ENCODE results near the gene TP53I3.

Gene TP53I3

GRCh38 chr2:24115057-24115456, 30.4 kb upstream of the TP53I3 start:
- TF ChIP-seq MAX (IDR thresholded peaks at IDR 0.05) (no peak), CREB1 (IDR thresholded peaks at IDR 0.05; ENCODE audit: low read depth) (no peak), TEAD4 (IDR thresholded peaks at IDR 0.05) (peak; percentile 48)

- TF ChIP-seq YY1 (IDR thresholded peaks at IDR 0.05; ENCODE audit: low read depth), result no peak
- no peak for TF ChIP-seq EP300 (IDR thresholded peaks at IDR 0.05; ENCODE audit: borderline replicate concordance)
- no peak for TF ChIP-seq USF1 (IDR thresholded peaks at IDR 0.05)
- TF ChIP-seq TAF1 (IDR thresholded peaks at IDR 0.05; ENCODE audit: low read depth), result no peak
- no peak for TF ChIP-seq MAX (IDR thresholded peaks at IDR 0.05)
- TF ChIP-seq ZBTB7A (IDR thresholded peaks at IDR 0.05; ENCODE audit: low read depth), result no peak
Measured at GRCh38 chr2:24111407-24111901, 26.8 kb upstream of the TP53I3 start.

GRCh38 chr2:24110660-24111303, 26.1 kb upstream of the TP53I3 start:
- no peak for TF ChIP-seq REST (IDR thresholded peaks at IDR 0.05; ENCODE audit: low read depth)
- no peak for TF ChIP-seq CREB1 (IDR thresholded peaks at IDR 0.05; ENCODE audit: low read depth)
- no peak for TF ChIP-seq TAF1 (IDR thresholded peaks at IDR 0.05; ENCODE audit: low read depth)
- TF ChIP-seq FOXM1 (IDR thresholded peaks at IDR 0.05; ENCODE audit: borderline replicate concordance, low read depth), result no peak
- no peak for TF ChIP-seq RAD21 (IDR thresholded peaks at IDR 0.05; ENCODE audit: low read depth)
- no peak for TF ChIP-seq NFIC (IDR thresholded peaks at IDR 0.05)
- TF ChIP-seq TEAD4 (IDR thresholded peaks at IDR 0.05), result no peak
- no peak for TF ChIP-seq YY1 (IDR thresholded peaks at IDR 0.05; ENCODE audit: low read depth)
- TF ChIP-seq TCF12 (IDR thresholded peaks at IDR 0.05; ENCODE audit: low read depth), result no peak
- no peak for TF ChIP-seq ZBTB7A (IDR thresholded peaks at IDR 0.05; ENCODE audit: low read depth)
- TF ChIP-seq MAX (IDR thresholded peaks at IDR 0.05), result no peak

- TF ChIP-seq MAX (IDR thresholded peaks at IDR 0.05) (no peak), TEAD4 (IDR thresholded peaks at IDR 0.05) (no peak), YY1 (IDR thresholded peaks at IDR 0.05; ENCODE audit: low read depth) (no peak), EP300 (IDR thresholded peaks at IDR 0.05; ENCODE audit: borderline replicate concordance) (no peak), USF1 (IDR thresholded peaks at IDR 0.05) (no peak), TAF1 (IDR thresholded peaks at IDR 0.05; ENCODE audit: low read depth) (no peak), ZBTB7A (IDR thresholded peaks at IDR 0.05; ENCODE audit: low read depth) (no peak), NFIC (IDR thresholded peaks at IDR 0.05) (no peak), FOXM1 (IDR thresholded peaks at IDR 0.05; ENCODE audit: borderline replicate concordance, low read depth) (no peak), CREB1 (IDR thresholded peaks at IDR 0.05; ENCODE audit: low read depth) (no peak), EGR1 (IDR thresholded peaks at IDR 0.05) (no peak), RAD21 (IDR thresholded peaks at IDR 0.05; ENCODE audit: low read depth) (no peak), TCF12 (IDR thresholded peaks at IDR 0.05; ENCODE audit: low read depth) (no peak), CEBPB (IDR thresholded peaks at IDR 0.05) (no peak), REST (IDR thresholded peaks at IDR 0.05; ENCODE audit: low read depth) (no peak)
Measured at GRCh38 chr2:24107336-24107735, 22.7 kb upstream of the TP53I3 start.

- no peak for TF ChIP-seq TAF1 (IDR thresholded peaks at IDR 0.05; ENCODE audit: low read depth)
- no peak for TF ChIP-seq MAX (IDR thresholded peaks at IDR 0.05)
- no peak for TF ChIP-seq TCF12 (IDR thresholded peaks at IDR 0.05; ENCODE audit: low read depth)
- TF ChIP-seq EGR1 (IDR thresholded peaks at IDR 0.05), result no peak
- TF ChIP-seq CREB1 (IDR thresholded peaks at IDR 0.05; ENCODE audit: low read depth), result no peak
- no peak for TF ChIP-seq RAD21 (IDR thresholded peaks at IDR 0.05; ENCODE audit: low read depth)
- no peak for TF ChIP-seq REST (IDR thresholded peaks at IDR 0.05; ENCODE audit: low read depth)
- TF ChIP-seq EP300 (IDR thresholded peaks at IDR 0.05; ENCODE audit: borderline replicate concordance), result no peak
- TF ChIP-seq USF1 (IDR thresholded peaks at IDR 0.05), result no peak
- TF ChIP-seq CEBPB (IDR thresholded peaks at IDR 0.05), result no peak
- TF ChIP-seq TEAD4 (IDR thresholded peaks at IDR 0.05), result no peak
- TF ChIP-seq YY1 (IDR thresholded peaks at IDR 0.05; ENCODE audit: low read depth), result no peak
- no peak for TF ChIP-seq ZBTB7A (IDR thresholded peaks at IDR 0.05; ENCODE audit: low read depth)
Measured at GRCh38 chr2:24106786-24107185, 22.2 kb upstream of the TP53I3 start.

Data from Ishikawa (cell line).